ENCODE results near the gene COPB1. TPM values are rescaled to one million over a fixed set of nuclear protein-coding genes. Genes with fewer than 3 reads are reported as not detected.

Gene COPB1
- polyA plus RNA-seq, 1 donor (not counting 4 experiments of a cell fraction or from before 2014, with no cell fraction given) = 169 TPM

- DNase-seq (ENCODE audit: low read depth, low spot score) = no peak
- Histone ChIP-seq H3K9me3 (ENCODE audit: control insufficient read depth, low read depth, low read length) (no peaks in the 10 kb centered on the region), H3K4me3 (ENCODE audit: control insufficient read depth in 2 of 3, extremely low read depth in 1 of 3, insufficient read depth in 2 of 3, low read depth in 1 of 3, low read length in 3 of 3) (no peak overlapping the region), H3K27me3 (ENCODE audit: control insufficient read depth, extremely low read depth, insufficient read depth, low read length) (no peaks in the 10 kb centered on the region), H4K20me1 (ENCODE audit: control insufficient read depth, extremely low read depth, insufficient read depth, low read length) (no peaks in the 10 kb centered on the region), H2AFZ (ENCODE audit: control insufficient read depth, low read length) (no peak overlapping the region), H3K9me1 (ENCODE audit: control insufficient read depth, extremely low read depth, insufficient read depth, low read length) (no peaks in the 10 kb centered on the region), H3K4me2 (ENCODE audit: control insufficient read depth, extremely low read depth, insufficient read depth, low read depth, low read length) (no peak overlapping the region), H3K4me1 (ENCODE audit: control insufficient read depth, extremely low read depth, insufficient read depth, low read length) (peaks cover 10% of the 10 kb centered on the region), H3K36me3 (ENCODE audit: control insufficient read depth in 2 of 2, extremely low read depth in 1 of 2, insufficient read depth in 2 of 2, low read length in 2 of 2) (peaks cover 25 to 51% of the 10 kb centered on the region in 2 experiments), H3K9ac (ENCODE audit: control insufficient read depth, extremely low read depth, insufficient read depth, low read length) (no peak overlapping the region), H3K27ac (ENCODE audit: control insufficient read depth, insufficient read depth, low read length) (no peak overlapping the region), H3K79me2 (ENCODE audit: control insufficient read depth, insufficient read depth, low read length) (no peaks in the 10 kb centered on the region)
- TF ChIP-seq CTCF (optimal IDR thresholded peaks at IDR 0.05 in 1 of 3, IDR thresholded peaks at IDR 0.05 in 1 of 3, conservative IDR thresholded peaks at IDR 0.05 in 1 of 3; ENCODE audit: extremely low read depth in 1 of 3, insufficient read depth in 2 of 3, low read length in 3 of 3) (no peak), EZH2 (IDR thresholded peaks at IDR 0.05; ENCODE audit: low read length) (no peak)
- FAIRE-seq = no peak
- dilution Hi-C loops (cut with MboI; ENCODE audit: extremely low pct_ligation_motif_present, low sequenced_read_pairs) = no loop called here
Measured at GRCh38 chr11:14463623-14464022, 36.0 kb downstream of the COPB1 start.

GRCh38 chr11:14460147-14460546 lies 39.5 kb downstream of the COPB1 start:
- Histone ChIP-seq H3K27me3 (ENCODE audit: control insufficient read depth, extremely low read depth, insufficient read depth, low read length) (no peaks in the 10 kb centered on the region), H3K27ac (ENCODE audit: control insufficient read depth, insufficient read depth, low read length) (no peak overlapping the region), H3K36me3 (ENCODE audit: control insufficient read depth in 2 of 2, extremely low read depth in 1 of 2, insufficient read depth in 2 of 2, low read length in 2 of 2) (peaks cover 22 to 43% of the 10 kb centered on the region in 2 experiments), H3K4me3 (ENCODE audit: control insufficient read depth in 2 of 3, extremely low read depth in 1 of 3, insufficient read depth in 2 of 3, low read depth in 1 of 3, low read length in 3 of 3) (no peak overlapping the region), H4K20me1 (ENCODE audit: control insufficient read depth, extremely low read depth, insufficient read depth, low read length) (no peaks in the 10 kb centered on the region), H3K9me1 (ENCODE audit: control insufficient read depth, extremely low read depth, insufficient read depth, low read length) (no peaks in the 10 kb centered on the region), H3K79me2 (ENCODE audit: control insufficient read depth, insufficient read depth, low read length) (no peaks in the 10 kb centered on the region), H3K9ac (ENCODE audit: control insufficient read depth, extremely low read depth, insufficient read depth, low read length) (no peak overlapping the region), H3K4me2 (ENCODE audit: control insufficient read depth, extremely low read depth, insufficient read depth, low read depth, low read length) (no peak overlapping the region), H3K9me3 (ENCODE audit: control insufficient read depth, low read depth, low read length) (no peaks in the 10 kb centered on the region), H2AFZ (ENCODE audit: control insufficient read depth, low read length) (no peak overlapping the region), H3K4me1 (ENCODE audit: control insufficient read depth, extremely low read depth, insufficient read depth, low read length) (peaks cover 7% of the 10 kb centered on the region)
- FAIRE-seq = no peak
- dilution Hi-C loops (cut with MboI; ENCODE audit: extremely low pct_ligation_motif_present, low sequenced_read_pairs) = no loop called here
- TF ChIP-seq CTCF (optimal IDR thresholded peaks at IDR 0.05 in 1 of 3, IDR thresholded peaks at IDR 0.05 in 1 of 3, conservative IDR thresholded peaks at IDR 0.05 in 1 of 3; ENCODE audit: extremely low read depth in 1 of 3, insufficient read depth in 2 of 3, low read length in 3 of 3) = no peak
- no peak for TF ChIP-seq EZH2 (IDR thresholded peaks at IDR 0.05; ENCODE audit: low read length)
- DNase-seq (ENCODE audit: low read depth, low spot score) = no peak

Data from keratinocyte (primary cell).